Neural crest cell (in vitro differentiated cells): Measurements from ENCODE around the gene MARCHF9. TPM values are rescaled to one million over a fixed set of nuclear protein-coding genes. Genes with fewer than 3 reads are reported as not detected.

Experiments used
- DNase-seq: peaks from one replicate; pipeline ENCODE4 v3.0.0; 2021; ENCODE audit warnings: low read depth, mixed read lengths, low spot score
- H3K27ac Mint-ChIP-seq: one replicate; pipeline ENCODE4 v1.8.0; 2021; ENCODE audit warnings: mild to moderate bottlenecking, mixed read lengths; ENCODE audit not compliant: unreplicated experiment
- H3K27me3 Mint-ChIP-seq: 2 replicates; pipeline ENCODE4 v1.8.0; 2021; ENCODE audit warnings: low read depth, mild to moderate bottlenecking, mixed read lengths
- H3K36me3 Mint-ChIP-seq: 2 replicates; pipeline ENCODE4 v1.8.0; 2021; ENCODE audit warnings: low read depth, mild to moderate bottlenecking, mixed read lengths
- H3K4me1 Mint-ChIP-seq: 2 replicates; pipeline ENCODE4 v1.8.0; 2021; ENCODE audit warnings: mixed read lengths
- H3K4me3 Mint-ChIP-seq: one replicate; pipeline ENCODE4 v1.8.0; 2021; ENCODE audit warnings: mild to moderate bottlenecking, mixed read lengths
- H3K9me3 Mint-ChIP-seq: 2 replicates; pipeline ENCODE4 v1.8.0; 2021; ENCODE audit warnings: mixed read lengths
- CTCF ChIP-seq: fragments of 200-600 bp; sonication (generic); conservative IDR thresholded peaks from 2 replicates; pipeline ENCODE4 v1.5.0; 2021; ENCODE audit warnings: antibody characterized with exemption, mild to moderate bottlenecking
- total RNA-seq: library from RNA; stranded (reverse); gene quantifications from 2 replicates; pipeline ENCODE4 v1.2.1, GENCODE V29; 2021

The MARCHF9 gene
- total RNA-seq, 1 donor from 2014 or later = 18.8 TPM

- Mint-ChIP-seq H3K9me3 (no peaks in the 10 kb centered on the region), H3K4me1 (peaks cover 53% of the 10 kb centered on the region), H3K4me3 (peak overlapping the region; percentile 98), H3K36me3 (peaks cover 19% of the 10 kb centered on the region), H3K27me3 (peaks cover 46% of the 10 kb centered on the region), H3K27ac (no peak overlapping the region)
- no peak for DNase-seq
- TF ChIP-seq CTCF = no peak
These were observed 1.1 kb upstream of the MARCHF9 start for GRCh38 chr12:57753756-57754337.

- no peak for DNase-seq
- Mint-ChIP-seq H3K4me3 (no peak overlapping the region), H3K9me3 (no peaks in the 10 kb centered on the region), H3K27ac (no peak overlapping the region), H3K36me3 (peaks cover 19% of the 10 kb centered on the region), H3K27me3 (peaks cover 56% of the 10 kb centered on the region), H3K4me1 (peaks cover 52% of the 10 kb centered on the region)
- TF ChIP-seq CTCF = no peak
These were observed 221 bp downstream of the MARCHF9 start for GRCh38 chr12:57755194-57755453.

GRCh38 chr12:57755454-57756372 lies 810 bp downstream of the MARCHF9 start:
- peaks cover 46% of the 10 kb centered on the region for H3K4me1 Mint-ChIP-seq
- H3K9me3 Mint-ChIP-seq = no peaks in the 10 kb centered on the region
- peak overlapping the region; percentile 89 for H3K4me3 Mint-ChIP-seq
- H3K27ac Mint-ChIP-seq = no peak overlapping the region
- peaks cover 14% of the 10 kb centered on the region for H3K36me3 Mint-ChIP-seq
- peaks cover 61% of the 10 kb centered on the region for H3K27me3 Mint-ChIP-seq
- no peak for DNase-seq
- no peak for TF ChIP-seq CTCF

- peaks cover 69% of the 10 kb centered on the region for H3K27me3 Mint-ChIP-seq
- no peak overlapping the region for H3K27ac Mint-ChIP-seq
- H3K4me3 Mint-ChIP-seq = peak overlapping the region; percentile 89
- peaks cover 5% of the 10 kb centered on the region for H3K36me3 Mint-ChIP-seq
- DNase-seq = peak; percentile 62
- H3K9me3 Mint-ChIP-seq = no peaks in the 10 kb centered on the region
- peaks cover 37% of the 10 kb centered on the region for H3K4me1 Mint-ChIP-seq
- peak; percentile 76 for TF ChIP-seq CTCF
These were observed 1.8 kb downstream of the MARCHF9 start for GRCh38 chr12:57756406-57757341.

GRCh38 chr12:57757771-57758170 lies 2.9 kb downstream of the MARCHF9 start:
- H3K4me1 Mint-ChIP-seq = peaks cover 26% of the 10 kb centered on the region
- H3K9me3 Mint-ChIP-seq = no peaks in the 10 kb centered on the region
- DNase-seq = no peak
- H3K27ac Mint-ChIP-seq = no peak overlapping the region
- peaks cover 71% of the 10 kb centered on the region for H3K27me3 Mint-ChIP-seq
- no peak for TF ChIP-seq CTCF
- peaks cover 2% of the 10 kb centered on the region for H3K36me3 Mint-ChIP-seq
- H3K4me3 Mint-ChIP-seq = peak overlapping the region; percentile 64
